ENCODE measurements around the gene BCORL1. TPM values are rescaled to one million over a fixed set of nuclear protein-coding genes. Genes with fewer than 3 reads are reported as not detected.

BCORL1 gene
- total RNA-seq, 2 donors from 2014 or later = 4.4 to 25.2 TPM

DNA sequence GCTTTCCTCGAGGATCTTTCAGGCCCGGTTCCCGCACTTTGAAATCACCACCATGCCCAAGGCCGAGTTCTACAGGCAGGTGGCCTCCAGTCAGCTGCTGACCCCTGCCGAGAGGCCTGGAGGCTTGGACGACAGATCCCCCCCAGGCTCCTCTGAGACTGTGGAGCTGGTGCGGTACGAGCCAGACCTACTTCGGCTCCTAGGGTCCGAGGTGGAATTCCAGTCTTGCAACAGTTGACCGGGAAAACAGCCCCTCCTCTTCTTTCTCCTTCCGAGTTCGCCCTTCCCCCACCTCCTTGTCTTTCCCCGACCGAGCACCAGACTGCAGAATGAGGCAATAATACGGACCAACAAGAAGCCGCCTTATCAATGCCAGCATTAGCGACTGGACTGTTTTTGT, 73.5 kb downstream of the BCORL1 start:
- 78% methylated on average over 18 of the region's 18 CpGs for WGBS
- Histone ChIP-seq H3K27ac (no peak overlapping the region), H3K9me3 (no peaks in the 10 kb centered on the region), H3K4me3 (no peak overlapping the region), H3K4me1 (replicated peaks) (no peaks in the 10 kb centered on the region), H3K27me3 (replicated peaks; ENCODE audit: insufficient read depth) (no peaks in the 10 kb centered on the region), H3K36me3 (no peaks in the 10 kb centered on the region)
- no peak for DNase-seq (ENCODE audit: low spot score)
- intact Hi-C loops (cut with DNase I) = loop anchor here (10.0 kb wide), 1 partner anchor 71 kb away; the partner anchor contains the start of gene BCORL1
- TF ChIP-seq CTCF (IDR thresholded peaks at IDR 0.05) (no peak), POLR2AphosphoS5 (IDR thresholded peaks at IDR 0.05) (no peak), POLR2A (IDR thresholded peaks at IDR 0.05) (no peak)

DNA sequence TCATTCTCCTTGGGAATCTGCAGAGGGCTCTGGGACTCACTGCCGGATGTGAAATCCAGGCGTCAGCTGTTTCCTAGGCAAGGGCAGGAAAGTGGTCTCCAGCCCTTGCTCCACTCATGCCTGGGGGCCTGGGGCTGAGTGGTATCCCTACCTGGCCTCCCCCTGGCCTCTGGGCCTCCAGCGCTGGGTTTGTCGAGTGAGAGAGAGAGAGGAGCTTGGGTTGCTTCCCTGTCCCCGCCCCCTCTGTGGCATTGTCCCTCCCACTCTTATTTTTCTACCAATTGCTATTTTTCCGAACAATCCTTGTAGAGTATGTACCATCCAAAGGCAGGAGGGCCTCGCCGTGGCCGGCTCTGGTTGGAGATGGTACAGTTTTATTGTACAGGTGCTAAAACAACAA, 74.8 kb downstream of the BCORL1 start:
- intact Hi-C loops (cut with DNase I) = loop anchor here (10.0 kb wide), 1 partner anchor 72 kb away; the partner anchor contains the start of gene BCORL1
- H3K4me3 ChIP-seq = no peak overlapping the region

GRCh38 chrX:130058652-130059051, 76.2 kb downstream of the BCORL1 start:
- 82% methylated on average over 7 of the region's 7 CpGs for WGBS
- intact Hi-C loops (cut with DNase I) = loop anchor here (10.0 kb wide), 1 partner anchor 74 kb away; the partner anchor contains the start of gene BCORL1

More for the DNA sequence above, 74.8 kb downstream of the BCORL1 start:
- Histone ChIP-seq H3K4me1 (replicated peaks) (no peaks in the 10 kb centered on the region), H3K9me3 (no peaks in the 10 kb centered on the region), H3K27ac (no peak overlapping the region), H3K27me3 (replicated peaks; ENCODE audit: insufficient read depth) (no peaks in the 10 kb centered on the region), H3K36me3 (no peaks in the 10 kb centered on the region)
- DNase-seq (ENCODE audit: low spot score) = no peak
- 74% methylated on average over 8 of the region's 9 CpGs for WGBS
- no peak for TF ChIP-seq CTCF (IDR thresholded peaks at IDR 0.05)
- no peak for TF ChIP-seq POLR2A (IDR thresholded peaks at IDR 0.05)
- no peak for TF ChIP-seq POLR2AphosphoS5 (IDR thresholded peaks at IDR 0.05)

DNA sequence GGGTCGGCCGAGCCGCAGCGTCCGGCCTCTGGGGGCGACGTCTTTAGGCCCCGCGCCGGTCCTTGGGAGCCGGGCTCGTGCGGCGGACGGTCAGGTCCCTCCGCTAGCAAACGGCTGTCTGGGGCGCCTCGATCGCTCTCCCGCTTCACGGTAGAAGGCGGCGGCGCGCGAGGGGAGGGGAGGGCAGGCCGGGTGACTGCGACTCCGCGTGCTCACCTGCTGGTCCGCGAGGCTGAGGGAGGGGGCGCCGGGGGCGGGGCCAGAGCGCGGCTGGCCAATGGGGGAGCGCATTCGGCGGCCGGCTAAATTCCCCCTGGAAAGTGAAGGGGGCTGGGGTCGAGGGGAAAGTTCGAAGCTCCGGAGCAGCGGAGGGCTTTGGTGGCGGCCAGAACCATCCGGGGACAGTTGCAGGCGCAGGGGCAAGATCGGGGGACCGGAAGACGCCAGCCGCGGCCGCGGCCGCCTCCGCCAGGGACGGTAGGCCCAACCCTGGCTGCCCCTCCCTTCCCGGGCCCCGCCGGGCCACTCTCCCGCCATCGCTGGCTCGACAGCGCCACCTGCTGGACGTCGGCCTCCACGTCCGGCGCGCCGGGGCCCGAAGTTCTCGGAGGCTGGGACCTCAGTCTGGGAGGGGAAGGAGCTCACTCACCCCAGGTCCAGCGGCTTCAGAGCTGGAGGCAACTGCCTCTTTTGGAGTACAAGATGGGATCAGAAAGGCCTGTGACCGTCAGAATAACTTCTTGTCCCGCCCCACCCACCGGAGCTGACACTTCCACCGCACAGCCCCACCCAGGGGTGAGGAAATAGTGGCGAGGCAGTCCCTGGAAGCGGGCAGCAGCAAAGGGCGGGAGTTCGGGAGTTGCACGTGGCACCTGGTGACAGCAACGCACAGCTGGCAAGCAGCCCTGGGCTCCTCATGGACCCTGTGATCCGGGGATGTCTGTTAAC, 78.0 kb downstream of the BCORL1 start:
- Histone ChIP-seq H3K27me3 (replicated peaks; ENCODE audit: insufficient read depth) (no peaks in the 10 kb centered on the region), H3K4me3 (peak overlapping the region; percentile 42), H3K36me3 (no peaks in the 10 kb centered on the region), H3K4me1 (replicated peaks) (no peaks in the 10 kb centered on the region), H3K27ac (peak overlapping the region; percentile 50 to 66), H3K9me3 (no peaks in the 10 kb centered on the region)
- WGBS = under 1% methylated on average over 42 of the region's 87 CpGs
- peak; percentile 49 for DNase-seq (ENCODE audit: low spot score)
- TF ChIP-seq POLR2A (IDR thresholded peaks at IDR 0.05) = no peak
- peak; percentile 36 for TF ChIP-seq POLR2AphosphoS5 (IDR thresholded peaks at IDR 0.05)
- TF ChIP-seq CTCF (IDR thresholded peaks at IDR 0.05) = peak; percentile 77 to 91 (median 86)
- intact Hi-C loops (cut with DNase I) = loop anchor here (2.0 kb wide), 1 partner anchor 136 kb away; no protein-coding TSS in a partner anchor

More at GRCh38 chrX:130058652-130059051, 76.2 kb downstream of the BCORL1 start:
- TF ChIP-seq POLR2A (IDR thresholded peaks at IDR 0.05) (no peak), CTCF (IDR thresholded peaks at IDR 0.05) (no peak), POLR2AphosphoS5 (IDR thresholded peaks at IDR 0.05) (no peak)
- H3K9me3 ChIP-seq = no peaks in the 10 kb centered on the region
- no peak overlapping the region for H3K27ac ChIP-seq
- no peak overlapping the region for H3K4me3 ChIP-seq
- H3K4me1 ChIP-seq (replicated peaks) = no peaks in the 10 kb centered on the region
- H3K27me3 ChIP-seq (replicated peaks; ENCODE audit: insufficient read depth) = no peaks in the 10 kb centered on the region
- no peak for DNase-seq (ENCODE audit: low spot score)
- no peaks in the 10 kb centered on the region for H3K36me3 ChIP-seq
